SH-SY5Y (cell line): ENCODE measurements around the gene MGMT.

Experiments used
- GATA2 ChIP-seq: IDR thresholded peaks from 2 replicates; pipeline ENCODE4 v1.6.1; 2011; ENCODE audit warnings: mild to moderate bottlenecking, low read depth, low read length
- GATA3 ChIP-seq: IDR thresholded peaks from 2 replicates; pipeline ENCODE4 v1.6.1; 2011; ENCODE audit warnings: low read depth, mild to moderate bottlenecking, low read length, moderate library complexity

MGMT gene

DNA sequence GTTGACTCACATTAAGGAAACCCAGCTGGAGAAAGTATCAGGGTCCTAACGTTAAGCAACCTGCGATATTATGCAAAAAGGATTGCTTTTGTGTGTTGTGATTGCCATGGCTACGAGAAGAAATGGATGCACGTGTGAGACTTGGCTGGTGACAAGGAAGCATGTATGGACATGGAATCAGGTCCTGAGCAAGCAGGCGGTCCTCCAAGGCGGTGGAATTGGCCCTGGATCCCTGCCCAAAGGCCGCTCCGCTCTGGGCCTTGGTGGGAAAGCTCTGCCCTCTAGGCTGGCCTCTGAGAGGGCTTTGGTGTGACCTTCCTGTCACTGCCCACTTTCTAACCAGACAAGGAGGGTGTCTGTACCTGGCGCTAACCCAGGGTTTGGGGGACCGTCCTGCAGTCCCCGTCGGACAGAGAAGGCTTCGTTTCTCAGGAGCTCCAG lies 305.0 kb downstream of the MGMT start:
- TF ChIP-seq GATA2 = no peak
- TF ChIP-seq GATA3 = no peak

DNA sequence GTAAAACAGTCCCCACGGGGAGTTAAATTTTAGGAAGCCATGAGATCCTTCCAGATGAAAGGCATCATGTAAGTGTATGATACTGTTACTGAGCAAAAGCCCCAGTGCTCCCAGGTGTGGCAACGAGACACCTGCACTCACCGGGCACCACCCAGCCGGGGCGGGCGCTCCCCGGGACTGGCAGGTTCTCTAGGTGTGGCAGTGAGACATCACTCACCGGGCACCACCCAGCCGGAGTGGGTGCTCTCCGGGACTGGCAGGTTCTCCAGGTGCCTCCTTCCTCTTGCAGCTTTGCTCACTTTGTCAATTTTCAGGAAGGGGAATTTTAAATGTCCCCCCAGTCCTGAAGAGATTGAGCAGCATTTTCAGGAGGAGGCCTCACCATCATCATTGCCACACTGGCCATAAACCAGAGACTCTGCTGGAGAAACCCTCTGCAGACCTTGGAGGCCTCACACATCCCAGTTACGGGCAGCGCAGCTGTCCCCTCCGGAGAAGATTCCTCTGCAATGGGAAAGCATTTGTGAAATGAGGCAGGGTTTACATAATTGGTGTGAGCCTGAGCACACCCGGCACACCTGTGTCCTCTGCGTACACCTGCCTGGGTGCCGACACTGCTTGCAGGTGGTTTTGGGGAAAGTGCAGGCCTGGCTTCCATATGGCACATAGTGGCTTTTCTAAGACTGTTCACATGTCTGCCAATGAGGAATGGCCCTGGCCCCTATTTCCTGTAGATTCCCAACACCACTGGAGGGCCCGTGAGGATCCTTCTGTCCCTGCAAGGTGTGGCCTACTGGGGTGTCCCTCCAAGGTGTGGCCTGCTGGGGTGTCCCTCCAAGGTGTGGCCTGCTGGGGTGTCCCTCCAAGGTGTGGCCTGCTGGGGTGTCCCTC lies 305.7 kb downstream of the MGMT start:
- TF ChIP-seq GATA3 = no peak
- no peak for TF ChIP-seq GATA2

DNA sequence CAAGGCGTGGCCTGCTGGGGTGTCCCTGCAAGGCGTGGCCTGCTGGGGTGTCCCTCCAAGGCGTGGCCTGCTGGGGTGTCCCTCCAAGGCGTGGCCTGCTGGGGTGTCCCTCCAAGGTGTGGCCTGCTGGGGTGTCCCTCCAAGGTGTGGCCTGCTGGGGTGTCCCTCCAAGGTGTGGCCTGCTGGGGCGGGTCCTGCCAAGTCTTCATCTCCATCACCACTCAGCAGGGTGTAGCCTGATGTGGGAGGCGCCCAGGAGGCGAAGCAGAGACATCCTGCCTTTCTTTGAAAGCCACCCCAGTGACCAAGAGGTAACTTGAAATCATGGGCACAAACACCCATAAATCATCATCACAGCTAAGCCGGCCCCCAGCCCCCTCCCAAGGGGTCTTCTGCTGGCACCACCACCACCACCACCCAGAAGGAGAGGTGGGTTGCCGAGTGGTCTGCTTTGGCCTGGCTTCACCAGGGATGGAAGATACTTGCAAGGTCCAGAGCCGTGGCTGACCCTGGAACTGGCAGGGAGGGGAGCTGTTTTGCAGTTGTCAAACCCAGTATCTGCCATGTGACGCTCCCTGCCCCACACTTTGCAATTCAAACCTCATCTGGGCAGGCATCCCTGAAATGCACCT lies 306.4 kb downstream of the MGMT start:
- TF ChIP-seq GATA3 (no peak), GATA2 (no peak)

DNA sequence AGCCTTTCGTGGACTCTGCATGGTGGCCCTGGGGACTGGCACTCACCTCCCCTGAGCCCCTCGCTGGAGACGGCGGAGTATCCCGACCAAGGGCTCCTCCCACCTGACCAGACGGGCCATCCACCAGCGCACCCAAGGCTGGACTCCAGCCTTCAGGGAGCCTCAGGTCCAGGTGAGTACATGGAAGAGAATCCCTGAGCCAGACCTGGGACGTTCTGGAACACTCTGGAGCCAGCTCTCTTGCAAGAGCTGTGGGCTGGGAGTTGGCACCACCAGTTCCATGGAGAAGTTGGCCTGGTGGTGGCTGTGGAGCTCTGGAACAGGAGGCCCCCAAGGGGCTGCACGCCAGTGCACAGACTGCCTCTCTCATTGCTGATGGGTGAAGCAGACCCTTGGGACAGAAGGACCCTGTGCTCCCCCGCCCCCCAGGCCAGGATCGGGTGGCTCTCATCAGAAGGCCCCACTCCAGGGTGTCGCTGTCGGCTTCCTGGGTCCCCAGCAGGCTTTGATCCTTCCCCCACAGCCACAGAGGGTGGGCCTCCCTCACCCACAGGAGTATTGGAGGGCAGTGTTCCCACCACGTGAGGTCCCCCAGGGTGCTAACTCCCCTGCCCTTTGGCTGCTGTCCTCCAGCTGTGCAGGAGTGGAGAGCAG lies 307.2 kb downstream of the MGMT start:
- TF ChIP-seq GATA2 = no peak
- TF ChIP-seq GATA3 = no peak

DNA sequence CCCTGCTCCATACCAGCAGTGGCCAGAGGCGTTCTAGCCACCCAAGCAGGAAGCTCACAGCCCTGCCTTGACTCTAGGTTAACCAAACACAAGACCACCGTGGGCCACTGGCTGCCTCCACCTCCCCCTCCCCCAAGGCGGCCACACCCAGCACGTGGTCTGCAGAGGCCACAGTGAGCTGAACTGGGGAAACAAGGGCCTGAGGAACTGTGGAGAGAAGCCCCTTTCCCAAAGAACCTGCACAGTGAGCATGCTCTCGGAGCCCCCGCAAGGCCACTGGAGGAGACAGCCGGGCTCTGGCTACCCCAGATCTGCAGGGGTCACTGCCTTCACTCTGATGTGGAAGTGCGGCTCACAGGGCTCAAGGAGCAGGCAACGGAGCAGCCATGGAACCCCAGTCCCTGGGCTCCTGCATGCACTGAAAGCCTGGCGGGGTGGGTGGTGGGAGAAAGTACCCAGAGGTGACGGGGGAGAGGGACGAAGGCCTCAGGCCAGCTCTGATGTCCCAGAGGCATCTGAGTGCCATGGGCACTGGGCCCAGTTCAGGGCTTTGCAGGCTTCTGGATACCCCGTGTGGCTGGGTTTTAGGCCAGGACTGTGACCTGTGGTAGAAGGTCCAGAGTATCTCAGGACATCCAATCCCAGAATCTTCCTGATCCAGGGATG lies 307.8 kb downstream of the MGMT start:
- no peak for TF ChIP-seq GATA3
- TF ChIP-seq GATA2 = no peak

DNA sequence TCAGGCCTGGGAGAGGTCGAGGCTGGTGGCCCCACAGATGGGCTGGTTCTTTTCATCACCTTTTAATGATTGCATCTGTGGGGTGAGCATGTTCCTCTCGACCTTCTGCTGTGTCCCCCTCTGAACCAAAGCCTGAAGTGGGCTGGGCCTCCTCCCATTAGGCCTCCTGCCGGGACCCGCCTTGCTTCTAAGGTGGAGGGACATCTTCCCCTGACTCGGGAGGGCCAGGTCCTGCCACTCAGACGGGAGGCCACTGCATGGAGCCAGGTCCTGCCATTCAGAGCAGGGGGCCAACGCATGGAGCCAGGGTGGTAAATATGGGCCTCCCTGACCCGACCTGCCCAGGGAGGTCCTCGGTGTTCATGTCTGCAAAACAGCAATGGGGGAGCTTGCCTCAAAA lies 308.6 kb downstream of the MGMT start:
- TF ChIP-seq GATA3 (no peak), GATA2 (no peak)

DNA sequence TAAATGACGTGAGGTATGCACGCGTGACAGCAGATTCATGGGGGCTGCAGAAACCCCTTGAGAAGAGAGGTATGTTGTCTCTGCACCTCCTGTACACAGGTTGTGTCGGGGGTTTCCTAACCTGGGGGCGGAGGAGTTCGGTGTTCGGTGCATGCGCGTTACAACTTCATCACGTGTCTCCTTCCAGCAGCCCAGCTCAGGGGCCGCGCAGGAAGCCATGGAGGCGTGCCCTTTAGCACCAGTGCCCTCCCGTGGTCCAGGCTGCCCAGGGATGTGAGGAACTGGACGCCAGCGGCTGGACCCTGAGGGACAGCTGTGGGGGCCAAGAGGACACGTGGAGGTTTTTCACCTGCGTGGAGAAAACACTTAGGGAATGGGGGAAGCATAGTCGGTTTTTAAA lies 310.6 kb downstream of the MGMT start:
- no peak for TF ChIP-seq GATA2
- TF ChIP-seq GATA3 = no peak

DNA sequence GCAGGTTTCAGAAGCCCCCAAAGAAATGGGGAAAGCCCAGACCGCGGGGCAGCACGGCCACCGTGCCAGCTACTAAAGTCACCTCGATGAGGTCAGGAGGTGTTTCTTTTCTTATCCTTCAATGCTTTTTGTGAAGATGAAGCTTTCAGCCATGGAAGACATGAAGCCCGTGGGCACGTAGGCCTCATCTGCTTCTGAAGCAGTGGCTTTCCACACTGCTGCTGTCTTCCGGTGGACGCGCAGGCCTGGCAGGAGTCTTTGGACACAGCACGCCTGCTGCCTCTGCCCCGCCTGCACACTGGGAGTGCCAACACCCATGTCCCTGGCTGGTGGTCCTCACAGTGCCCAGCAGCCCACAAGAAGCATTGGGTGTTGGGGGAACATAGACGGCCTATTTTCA lies 311.5 kb downstream of the MGMT start:
- TF ChIP-seq GATA2 (no peak), GATA3 (no peak)

DNA sequence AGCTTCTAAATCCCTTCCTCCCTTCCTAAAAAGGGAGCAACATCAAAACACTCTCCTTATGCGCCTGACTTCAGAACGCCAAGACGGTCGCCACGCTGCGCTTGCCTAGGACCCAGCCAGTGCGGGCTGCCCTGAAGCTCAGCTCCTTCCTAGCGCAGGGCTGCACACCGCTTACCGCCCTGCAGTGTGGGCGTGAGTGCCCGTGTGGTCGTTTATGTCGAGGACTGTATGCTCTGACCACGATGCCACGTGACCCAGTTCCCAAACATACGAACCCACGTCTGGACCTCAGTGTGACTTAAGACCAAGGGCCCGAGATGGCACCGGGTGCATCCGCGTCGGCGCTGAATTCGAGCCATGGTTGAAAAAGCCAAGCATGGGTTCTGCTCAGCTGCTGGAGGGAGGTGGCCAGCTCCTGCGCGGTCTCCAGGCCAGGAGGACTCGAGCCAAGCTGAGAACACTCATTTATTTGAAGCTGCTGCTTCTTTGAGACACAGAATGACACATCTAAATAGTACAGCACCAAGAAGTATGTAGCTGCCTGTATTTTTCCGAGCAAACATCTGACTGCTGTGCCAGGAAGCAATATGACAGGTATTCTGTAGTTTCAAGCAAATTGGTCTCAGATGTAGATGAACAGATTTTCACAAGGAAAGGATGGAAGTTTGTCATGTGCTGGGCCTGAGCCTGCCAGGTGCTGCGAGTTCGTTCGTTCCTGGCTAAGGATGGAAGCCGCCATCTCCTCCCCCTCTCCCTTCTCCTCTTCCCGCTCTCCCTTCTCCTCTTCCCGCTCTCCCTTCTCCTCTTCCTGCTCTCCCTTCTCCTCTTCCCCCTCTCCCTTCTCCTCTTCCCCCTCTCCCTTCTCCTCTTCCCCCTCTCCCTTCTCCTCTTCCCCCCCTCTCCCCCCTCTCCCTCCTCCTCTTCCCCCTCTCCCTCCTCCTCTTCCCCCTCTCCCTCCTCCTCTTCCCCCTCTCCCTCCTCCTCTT lies 312.4 kb downstream of the MGMT start:
- TF ChIP-seq GATA2 = no peak
- TF ChIP-seq GATA3 = no peak

DNA sequence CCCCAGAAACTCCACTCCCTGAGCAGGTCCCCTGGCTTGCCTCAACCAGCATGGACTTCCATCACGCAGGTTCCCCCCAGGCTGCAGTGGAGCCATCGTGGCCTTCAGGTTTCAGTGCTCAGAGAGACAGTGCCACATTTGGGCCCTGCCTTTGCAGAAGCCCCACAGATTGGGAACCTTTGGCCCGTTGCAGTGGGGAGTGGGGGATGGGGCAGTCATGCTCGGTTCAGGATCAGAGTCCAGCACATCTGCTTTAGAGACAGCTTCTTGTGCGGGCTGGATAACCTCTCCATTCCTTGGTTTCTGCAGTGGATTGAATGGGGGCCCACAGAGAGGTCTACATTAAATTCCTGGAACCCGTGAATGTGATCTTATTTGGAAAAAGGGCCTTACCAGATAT lies 313.2 kb downstream of the MGMT start:
- TF ChIP-seq GATA3 = no peak
- TF ChIP-seq GATA2 = no peak

DNA sequence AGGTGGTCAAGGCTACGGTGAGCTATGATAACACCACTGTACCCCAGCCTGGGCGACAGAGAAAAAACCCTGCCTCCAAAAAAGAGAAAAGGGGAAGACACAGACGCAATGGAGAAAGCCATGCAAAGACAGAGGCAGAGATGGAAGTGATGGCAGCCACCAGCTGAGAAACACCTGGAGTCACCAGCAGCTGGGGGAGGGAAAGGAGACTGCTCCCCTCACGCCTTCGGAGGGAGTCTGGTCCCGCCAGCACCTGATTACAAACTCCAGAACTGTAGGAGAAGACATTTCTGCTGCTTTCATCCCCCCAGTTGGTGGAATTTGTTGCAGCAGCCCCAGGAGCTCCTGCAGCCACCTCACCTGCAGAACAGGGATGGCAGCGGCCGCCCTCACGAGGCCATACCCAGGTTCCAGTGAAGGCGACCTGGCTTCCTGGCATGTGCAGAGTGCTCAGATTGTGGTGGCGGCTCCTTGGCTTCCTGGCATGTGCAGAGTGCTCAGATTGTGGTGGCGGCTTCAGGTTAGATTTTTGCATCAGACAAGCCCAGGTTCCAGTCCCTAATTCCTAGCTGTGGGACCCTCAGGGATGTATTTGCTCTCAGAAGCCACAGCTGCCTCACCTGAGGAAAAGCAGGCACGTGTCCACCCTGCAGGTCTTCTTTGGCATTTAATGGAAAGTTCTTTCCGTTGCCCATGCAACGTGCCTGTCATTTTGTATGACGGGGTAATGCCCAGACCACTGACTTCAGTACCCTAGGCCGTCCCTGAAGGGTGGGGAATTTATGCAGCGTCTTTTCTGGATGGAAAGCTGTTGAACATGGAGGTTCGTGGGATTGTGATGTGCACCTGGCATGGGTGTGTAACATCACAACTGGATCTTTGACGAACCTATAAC lies 314.1 kb downstream of the MGMT start:
- no peak for TF ChIP-seq GATA3
- TF ChIP-seq GATA2 = no peak

DNA sequence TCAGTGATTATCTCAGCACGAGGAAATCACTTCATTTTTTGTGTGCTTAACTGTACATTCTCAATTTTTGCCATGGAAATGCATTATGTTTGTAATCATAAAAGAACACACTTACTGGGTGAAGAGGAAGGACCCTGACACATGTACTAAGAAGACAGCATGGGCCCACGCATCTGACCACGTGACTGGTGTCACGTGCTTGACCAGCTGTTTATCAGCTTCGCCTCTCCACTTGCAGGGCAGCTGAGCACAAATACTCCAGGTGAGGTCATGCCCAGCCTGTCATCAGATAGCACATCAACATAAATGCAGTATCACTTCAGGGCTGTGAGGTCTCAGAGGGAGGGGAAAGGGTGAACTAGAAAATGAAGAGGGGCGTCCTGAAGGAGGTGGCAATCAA lies 317.2 kb downstream of the MGMT start:
- TF ChIP-seq GATA3 = no peak
- no peak for TF ChIP-seq GATA2
